Liver (tissue), 3 donors: ENCODE measurements around the gene CCDC121.

Experiments used
- CTCF ChIP-seq: fragments of 150-350 bp; IDR thresholded peaks from 2 replicates; pipeline ENCODE4 v1.5.1; 2017; ENCODE audit warnings: improper control_type of control experiment, low read depth, low read length; ENCODE audit not compliant: missing input control
- JUND ChIP-seq, 2 donors: IDR thresholded peaks; 2 replicates each; pipeline ENCODE4 v1.6.1; 2016; ENCODE audit warnings: antibody characterized with exemption in 2 of 2
- NR2F2 ChIP-seq: IDR thresholded peaks from 2 replicates; pipeline ENCODE4 v1.6.1; 2016; ENCODE audit warnings: antibody characterized with exemption
- RAD21 ChIP-seq, 2 donors: IDR thresholded peaks; 2 replicates each; pipeline ENCODE4 v1.6.1; 2016; ENCODE audit warnings: antibody characterized with exemption in 2 of 2, mild to moderate bottlenecking in 2 of 2
- TAF1 ChIP-seq: conservative IDR thresholded peaks from 2 replicates; pipeline ENCODE4 v1.6.1; 2016; ENCODE audit warnings: antibody characterized with exemption, mild to moderate bottlenecking
- donor health status: healthy.
- donor health status: healthy.

- TF ChIP-seq CTCF = no peak
- TF ChIP-seq TAF1 = no peak
- TF ChIP-seq JUND (IDR thresholded peaks at IDR 0.05) = no peak
- no peak for TF ChIP-seq RAD21 (IDR thresholded peaks at IDR 0.05)
- TF ChIP-seq NR2F2 = no peak
Measured at GRCh38 chr2:27584597-27584996, 44.2 kb downstream of the CCDC121 start.
